B cell (primary cell): Measurements from ENCODE around the gene PPP1R2. TPM values are rescaled to one million over a fixed set of nuclear protein-coding genes. Genes with fewer than 3 reads are reported as not detected.

Source experiments
- ATAC-seq: fragments of 200-7000 bp; cut with Tn5 transposase; one replicate; pipeline ENCODE4 v1.10.0; 2021; ENCODE audit warnings: low read depth, mild to moderate bottlenecking, moderate number of reproducible peaks, moderate library complexity
- CTCF ChIA-PET: fragments of 350-600 bp; sonication (Branson Sonifier 250); formaldehyde crosslinking; loops from one replicate; lab custom pipeline; 2021; ENCODE audit warnings: antibody characterized with exemption, inconsistent platforms; lab: Charles Lee
- POLR2A ChIA-PET: fragments of 350-600 bp; sonication (Branson Sonifier 250); formaldehyde crosslinking; loops from one replicate; lab custom pipeline; 2021; ENCODE audit warnings: antibody characterized with exemption; lab: Charles Lee
- DNase-seq: peaks from one replicate; pipeline ENCODE4 v3.0.0; 2013
- H2AFZ ChIP-seq: 2 replicates; pipeline ENCODE4 v1.6.1; 2012; ENCODE audit warnings: mild to moderate bottlenecking, low read depth, low read length; ENCODE audit not compliant: insufficient read depth, poor library complexity, severe bottlenecking
- H3K27ac ChIP-seq, 2 donors: 1 replicate in 1 of 2; 2 replicates in 1 of 2; pipeline ENCODE4 v1.5.1; 2012 to 2013; ENCODE audit warnings: low read length in 2 of 2, mild to moderate bottlenecking in 2 of 2, moderate library complexity in 1 of 2
- H3K27me3 ChIP-seq, 4 experiments: fragments of 200-600 bp in 1 of 4; sonication (generic) in 1 of 4; replicated peaks in 1 of 4; 1 replicate in 2 of 4; 2 replicates in 2 of 4; pipeline versions ENCODE4 v1.6.1 to v1.7.0; 2013 to 2016; ENCODE audit warnings: low read length in 3 of 4, mild to moderate bottlenecking in 2 of 4, mixed read lengths in 1 of 4, moderate library complexity in 1 of 4; ENCODE audit not compliant: insufficient read depth in 4 of 4, control insufficient read depth in 3 of 4; ENCODE audit errors: control extremely low read depth in 1 of 4
- H3K36me3 ChIP-seq, 2 experiments: replicated peaks in 1 of 2; 1 replicate in 1 of 2; 2 replicates in 1 of 2; pipeline versions ENCODE4 v1.6.1 to v1.7.1; 2013; ENCODE audit warnings: low read length in 1 of 2; ENCODE audit not compliant: insufficient read depth in 2 of 2, control insufficient read depth in 1 of 2; ENCODE audit errors: control extremely low read depth in 1 of 2, extremely low read depth in 1 of 2
- H3K4me1 ChIP-seq, 2 donors: fragments of 200-600 bp in 1 of 2; sonication (generic) in 1 of 2; 1 replicate in 1 of 2; 2 replicates in 1 of 2; pipeline versions ENCODE4 v1.5.1 to v1.6.1; 2013 to 2017; ENCODE audit warnings: low read length in 2 of 2; ENCODE audit not compliant: control insufficient read depth in 2 of 2, insufficient read depth in 2 of 2
- H3K4me2 ChIP-seq: replicated peaks from 2 replicates; pipeline ENCODE3; 2012; ENCODE audit warnings: mild to moderate bottlenecking, low read depth, low read length; ENCODE audit not compliant: poor library complexity, severe bottlenecking
- H3K4me3 ChIP-seq, 5 experiments: fragments of 200-600 bp in 1 of 5; sonication (generic) in 1 of 5; 1 replicate in 3 of 5; 2 replicates in 2 of 5; pipeline versions ENCODE4 v1.5.1 to v1.7.0; 2011 to 2016; ENCODE audit warnings: low read length in 4 of 5, mild to moderate bottlenecking in 4 of 5, low read depth in 2 of 5, control low read depth in 1 of 5, moderate library complexity in 1 of 5; ENCODE audit not compliant: insufficient read depth in 1 of 5; ENCODE audit errors: control extremely low read depth in 1 of 5, extremely low read depth in 1 of 5
- H3K79me2 ChIP-seq: fragments of 200-600 bp; sonication (generic); one replicate; pipeline ENCODE4 v1.6.0; 2016; ENCODE audit warnings: low read length; ENCODE audit not compliant: control insufficient read depth, insufficient read depth
- H3K9ac ChIP-seq: fragments of 200-600 bp; sonication (generic); 2 replicates; pipeline ENCODE4 v1.6.1; 2017; ENCODE audit warnings: mild to moderate bottlenecking, low read length, moderate library complexity
- H3K9me3 ChIP-seq, 3 donors: one replicate each; pipeline versions ENCODE4 v1.6.1 to v1.7.1; 2013; ENCODE audit warnings: low read length in 2 of 3; ENCODE audit not compliant: control insufficient read depth in 2 of 3, insufficient read depth in 1 of 3; ENCODE audit errors: control extremely low read depth in 1 of 3
- H4K20me1 ChIP-seq: 2 replicates; pipeline ENCODE4 v1.6.0; 2012; ENCODE audit warnings: mild to moderate bottlenecking, low read length; ENCODE audit not compliant: insufficient read depth, control insufficient read depth, poor library complexity, severe bottlenecking
- H3K27ac Mint-ChIP-seq: one replicate; pipeline ENCODE4 v1.8.0; 2021; ENCODE audit warnings: mixed read lengths
- H3K27me3 Mint-ChIP-seq: one replicate; pipeline ENCODE4 v1.8.0; 2021; ENCODE audit warnings: mixed read lengths
- H3K4me1 Mint-ChIP-seq: one replicate; pipeline ENCODE4 v1.8.0; 2021; ENCODE audit warnings: mixed read lengths
- H3K4me3 Mint-ChIP-seq: one replicate; pipeline ENCODE4 v1.8.0; 2021; ENCODE audit warnings: mixed read lengths
- H3K9me3 Mint-ChIP-seq: one replicate; pipeline ENCODE4 v1.8.0; 2022; ENCODE audit warnings: mixed read lengths; ENCODE audit not compliant: insufficient read depth
- EZH2 ChIP-seq: IDR thresholded peaks from 2 replicates; pipeline ENCODE4 v1.6.1; 2012; ENCODE audit warnings: borderline replicate concordance, low read depth, mild to moderate bottlenecking, moderate library complexity, low read length; ENCODE audit not compliant: insufficient read depth, poor library complexity, severe bottlenecking
- WGBS: methylation state at CpG from one replicate; pipeline ENCODE4 v1.1.5; 2013; ENCODE audit warnings: missing lambda C conversion rate; ENCODE audit not compliant: insufficient coverage; 5-methylcytosine and 5-hydroxymethylcytosine counted together
- intact Hi-C: fragments of 100-400 bp; cut with micrococcal nuclease; formaldehyde crosslinking; loops from one replicate; pipeline ENCODE4 v1.10.0; 2022
- polyA plus RNA-seq: library from polyadenylated mRNA; depleted of rRNA; stranded (reverse); fragments of >200 nt; gene quantifications from 2 replicates; pipeline ENCODE4 v1.2.3, GENCODE V29; 2012
- total RNA-seq, 2 donors: library from RNA; stranded (reverse); fragments of 120-200 nt in 1 of 2; gene quantifications; 1 replicate in 1 of 2; 2 replicates in 1 of 2; pipeline versions ENCODE4 v1.2.3 to v1.2.4, GENCODE V29; 2013 to 2022
- TF ChIP-seq, protein P1 (sequence below): fragments of 200-600 bp; IDR thresholded peaks from one replicate; pipeline ENCODE4 v1.8.0; 2022; ENCODE audit warnings: antibody characterized with exemption, mild to moderate bottlenecking

Gene PPP1R2
- total and polyA plus RNA-seq, 2 donors (not counting 1 experiment from before 2014, with no cell fraction given): 39.1 to 73.8 TPM

DNA sequence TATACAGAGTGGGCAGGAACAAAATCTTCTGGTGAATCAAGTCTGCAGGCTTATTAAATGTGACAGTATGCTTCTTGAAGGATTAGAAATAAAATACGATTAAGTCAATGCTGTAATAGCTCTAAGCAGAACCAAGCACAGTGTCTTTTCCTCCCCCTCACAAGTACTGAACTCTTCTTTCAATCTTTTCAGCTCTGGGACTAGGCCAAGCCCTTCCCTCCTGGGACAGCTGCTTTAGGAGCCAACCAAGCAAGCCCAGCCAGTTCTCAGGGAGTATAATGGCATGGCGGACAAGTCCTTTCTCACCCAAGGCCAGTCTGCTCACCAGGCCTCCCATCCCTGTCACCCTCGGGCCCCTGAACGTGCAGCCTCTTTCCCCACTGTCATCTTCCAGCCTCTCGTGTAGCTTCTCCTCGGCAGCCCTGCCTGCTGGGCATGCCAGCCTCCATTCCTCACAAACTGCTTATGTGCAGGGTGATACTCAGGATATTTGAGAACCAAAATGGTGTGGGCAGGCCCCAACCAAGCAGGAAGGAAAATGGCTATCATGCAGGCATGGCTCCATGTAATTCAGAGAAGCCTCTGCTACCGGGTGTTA, 8.4 kb upstream of the PPP1R2 start:
- peaks cover 40% of the 10 kb centered on the region for H3K4me1 Mint-ChIP-seq
- WGBS: 82% methylated on average over 4 of the region's 7 CpGs
- no peak for TF ChIP-seq EZH2
- TF ChIP-seq, protein P1, sequence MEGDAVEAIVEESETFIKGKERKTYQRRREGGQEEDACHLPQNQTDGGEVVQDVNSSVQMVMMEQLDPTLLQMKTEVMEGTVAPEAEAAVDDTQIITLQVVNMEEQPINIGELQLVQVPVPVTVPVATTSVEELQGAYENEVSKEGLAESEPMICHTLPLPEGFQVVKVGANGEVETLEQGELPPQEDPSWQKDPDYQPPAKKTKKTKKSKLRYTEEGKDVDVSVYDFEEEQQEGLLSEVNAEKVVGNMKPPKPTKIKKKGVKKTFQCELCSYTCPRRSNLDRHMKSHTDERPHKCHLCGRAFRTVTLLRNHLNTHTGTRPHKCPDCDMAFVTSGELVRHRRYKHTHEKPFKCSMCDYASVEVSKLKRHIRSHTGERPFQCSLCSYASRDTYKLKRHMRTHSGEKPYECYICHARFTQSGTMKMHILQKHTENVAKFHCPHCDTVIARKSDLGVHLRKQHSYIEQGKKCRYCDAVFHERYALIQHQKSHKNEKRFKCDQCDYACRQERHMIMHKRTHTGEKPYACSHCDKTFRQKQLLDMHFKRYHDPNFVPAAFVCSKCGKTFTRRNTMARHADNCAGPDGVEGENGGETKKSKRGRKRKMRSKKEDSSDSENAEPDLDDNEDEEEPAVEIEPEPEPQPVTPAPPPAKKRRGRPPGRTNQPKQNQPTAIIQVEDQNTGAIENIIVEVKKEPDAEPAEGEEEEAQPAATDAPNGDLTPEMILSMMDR: no peak
- H3K4me2 ChIP-seq: peak overlapping the region; percentile 65
- H3K27me3 ChIP-seq: no peaks in the 10 kb centered on the region
- peaks cover 3% of the 10 kb centered on the region for H3K79me2 ChIP-seq
- DNase-seq (no peak), ATAC-seq (no peak)
- peaks cover 35 to 38% of the 10 kb centered on the region in 2 donors for H3K4me1 ChIP-seq
- peak overlapping the region; percentile 37 for H3K4me3 Mint-ChIP-seq
- no peaks in the 10 kb centered on the region for H3K27me3 Mint-ChIP-seq
- H3K4me3 ChIP-seq: no peak overlapping the region
- H3K9me3 Mint-ChIP-seq: no peaks in the 10 kb centered on the region
- intact Hi-C loops: no loop called here
- H3K36me3 ChIP-seq: no peaks in the 10 kb centered on the region
- no peaks in the 10 kb centered on the region for H4K20me1 ChIP-seq
- POLR2A ChIA-PET: no interaction called here
- no peak overlapping the region for H2AFZ ChIP-seq
- no peak overlapping the region for H3K27ac ChIP-seq
- no peak overlapping the region for H3K9ac ChIP-seq
- peak overlapping the region; percentile 56 for H3K27ac Mint-ChIP-seq
- no peaks in the 10 kb centered on the region for H3K9me3 ChIP-seq
- CTCF ChIA-PET: interaction anchor here (0.6 to 2.0 kb wide), 3 partner anchors 63 to 619 kb away, joined by 3 to 7 read pairs (median 5); partner anchors contain the start of gene XXYLT1

GRCh38 chr3:195550723-195551122, 7.6 kb upstream of the PPP1R2 start:
- WGBS: 22% methylated on average over 2 of the region's 4 CpGs
- no peaks in the 10 kb centered on the region for H4K20me1 ChIP-seq

More at GRCh38 chr3:195550723-195551122, 7.6 kb upstream of the PPP1R2 start:
- Histone ChIP-seq H2AFZ (peak overlapping the region; percentile 57), H3K27me3 (no peaks in the 10 kb centered on the region), H3K4me3 (peak overlapping the region in 3 of 5 experiments; percentile 5 to 45 (median 35)), H3K4me1 (peaks cover 43 to 46% of the 10 kb centered on the region in 2 donors), H3K4me2 (peak overlapping the region; percentile 65), H3K27ac (peak overlapping the region; percentile 72 to 83), H3K36me3 (no peaks in the 10 kb centered on the region), H3K9ac (peak overlapping the region; percentile 40), H3K79me2 (peaks cover 3% of the 10 kb centered on the region), H3K9me3 (no peaks in the 10 kb centered on the region)
- H3K27ac Mint-ChIP-seq: peak overlapping the region; percentile 92
- H3K27me3 Mint-ChIP-seq: no peaks in the 10 kb centered on the region
- TF ChIP-seq EZH2: no peak
- ATAC-seq (no peak), DNase-seq (no peak)
- POLR2A ChIA-PET: interaction anchor here (1.4 kb wide), 1 partner anchor 13 kb away, joined by 7 read pairs; no protein-coding TSS in a partner anchor
- CTCF ChIA-PET: interaction anchor here (0.6 to 2.0 kb wide), 6 partner anchors 9 to 814 kb away, joined by 3 to 10 read pairs (median 4); partner anchors contain the start of gene XXYLT1
- intact Hi-C loops: no loop called here
- H3K4me1 Mint-ChIP-seq: peaks cover 47% of the 10 kb centered on the region
- peak overlapping the region; percentile 66 for H3K4me3 Mint-ChIP-seq
- no peaks in the 10 kb centered on the region for H3K9me3 Mint-ChIP-seq
